SU-DHL-6 (cell line): Measurements from ENCODE around the gene CYP26B1.

ENCODE experiments used
- H2AFZ ChIP-seq: fragments of 200-600 bp; sonication (generic); 2 replicates; pipeline ENCODE4 v1.6.1; 2014; ENCODE audit warnings: low read depth, mild to moderate bottlenecking, moderate library complexity, mixed read lengths, antibody characterized with exemption, low read length; ENCODE audit not compliant: severe bottlenecking
- H3F3A ChIP-seq: fragments of 200-600 bp; shearing (Covaris generic); 2 replicates; pipeline ENCODE4 v1.6.0; 2016; ENCODE audit warnings: antibody characterized with exemption, mild to moderate bottlenecking; ENCODE audit not compliant: insufficient read depth
- H3K27ac ChIP-seq: fragments of 200-600 bp; sonication (generic); 2 replicates; pipeline ENCODE4 v1.5.1; 2016; ENCODE audit warnings: low read depth, mild to moderate bottlenecking, low read length, moderate library complexity, mixed read lengths
- H3K27me3 ChIP-seq: fragments of 200-600 bp; sonication (generic), shearing (Covaris generic); 2 replicates; pipeline ENCODE4 v1.6.0; 2014; ENCODE audit warnings: mild to moderate bottlenecking, low read length
- H3K36me3 ChIP-seq: fragments of 200-600 bp; sonication (generic); 2 replicates; pipeline ENCODE4 v1.6.1; 2014; ENCODE audit warnings: mild to moderate bottlenecking, low read length, mixed read lengths
- H3K4me2 ChIP-seq: fragments of 300-600, 200-600 bp; shearing (Covaris generic), sonication (generic); 2 replicates; pipeline ENCODE4 v1.6.0; 2014; ENCODE audit warnings: low read length, low read depth, mild to moderate bottlenecking; ENCODE audit not compliant: poor library complexity, severe bottlenecking
- H3K4me3 ChIP-seq: fragments of 200-600 bp; sonication (generic); 2 replicates; pipeline ENCODE4 v1.5.1; 2014; ENCODE audit warnings: antibody characterized with exemption, low read length, mild to moderate bottlenecking, mixed read lengths; ENCODE audit not compliant: insufficient read depth, poor library complexity, severe bottlenecking
- H3K79me2 ChIP-seq: fragments of 200-600 bp; sonication (generic); 2 replicates; pipeline ENCODE4 v1.6.1; 2014; ENCODE audit warnings: mild to moderate bottlenecking, low read length, moderate library complexity; ENCODE audit not compliant: insufficient read depth
- H3K9ac ChIP-seq: fragments of 200-600 bp; sonication (generic); 2 replicates; pipeline ENCODE4 v1.7.0; 2014; ENCODE audit warnings: mild to moderate bottlenecking, low read length
- H3K9me2 ChIP-seq: fragments of 200-600 bp; sonication (generic); replicated peaks from 2 replicates; pipeline ENCODE4 v1.6.1; 2014; ENCODE audit warnings: low read length; ENCODE audit not compliant: insufficient read depth
- H3K9me3 ChIP-seq: fragments of 200-600 bp; sonication (generic); 2 replicates; pipeline ENCODE4 v1.6.1; 2014; ENCODE audit warnings: low read length, mixed read lengths; ENCODE audit not compliant: insufficient read depth
- H4K20me1 ChIP-seq: fragments of 200-600 bp; sonication (generic); 2 replicates; pipeline ENCODE4 v1.6.1; 2014; ENCODE audit warnings: low read depth, mild to moderate bottlenecking, antibody characterized with exemption, low read length, moderate library complexity, mixed read lengths
- CTCF ChIP-seq: fragments of 200-600 bp; sonication (generic); IDR thresholded peaks from one replicate; pipeline ENCODE4 v1.5.1; 2017; ENCODE audit warnings: antibody characterized with exemption, mild to moderate bottlenecking, low read length, moderate library complexity; ENCODE audit not compliant: insufficient read depth, poor library complexity, severe bottlenecking
- EZH2phosphoT487 ChIP-seq: fragments of 200-600 bp; sonication (generic), shearing (Covaris generic); conservative IDR thresholded peaks from 2 replicates; pipeline ENCODE4 v1.6.1; 2018; ENCODE audit warnings: mild to moderate bottlenecking, antibody characterized with exemption, low read length, moderate library complexity, mixed read lengths

CYP26B1 gene

DNA sequence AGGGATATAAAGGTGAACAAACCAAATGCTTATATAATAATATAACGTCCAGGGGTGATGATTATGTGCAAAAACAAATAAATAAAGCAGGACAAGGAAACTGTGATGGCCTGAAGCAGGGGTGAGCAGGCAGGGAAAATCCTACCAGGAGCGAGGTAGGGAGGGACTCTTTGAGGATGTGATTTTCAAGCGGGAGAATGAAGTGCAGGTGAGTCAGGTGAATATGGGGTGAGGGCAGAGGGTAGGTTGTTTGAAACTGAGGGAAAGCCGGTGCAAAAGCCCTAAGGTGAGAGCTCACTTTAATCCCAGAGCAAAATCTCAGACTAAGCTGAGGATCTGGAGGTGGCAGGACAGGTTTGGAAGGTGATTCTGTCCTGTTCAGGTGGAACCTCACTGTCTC, 40.7 kb downstream of the CYP26B1 start:
- Histone ChIP-seq H3K9me3 (no peaks in the 10 kb centered on the region), H3K4me2 (no peak overlapping the region), H3K9ac (no peak overlapping the region), H3K79me2 (no peaks in the 10 kb centered on the region), H3K27me3 (no peaks in the 10 kb centered on the region), H3K9me2 (no peaks in the 10 kb centered on the region), H3K27ac (no peak overlapping the region), H3K36me3 (no peaks in the 10 kb centered on the region), H2AFZ (no peak overlapping the region), H3F3A (no peaks in the 10 kb centered on the region), H3K4me3 (no peak overlapping the region), H4K20me1 (no peaks in the 10 kb centered on the region)
- TF ChIP-seq EZH2phosphoT487, result no peak

DNA sequence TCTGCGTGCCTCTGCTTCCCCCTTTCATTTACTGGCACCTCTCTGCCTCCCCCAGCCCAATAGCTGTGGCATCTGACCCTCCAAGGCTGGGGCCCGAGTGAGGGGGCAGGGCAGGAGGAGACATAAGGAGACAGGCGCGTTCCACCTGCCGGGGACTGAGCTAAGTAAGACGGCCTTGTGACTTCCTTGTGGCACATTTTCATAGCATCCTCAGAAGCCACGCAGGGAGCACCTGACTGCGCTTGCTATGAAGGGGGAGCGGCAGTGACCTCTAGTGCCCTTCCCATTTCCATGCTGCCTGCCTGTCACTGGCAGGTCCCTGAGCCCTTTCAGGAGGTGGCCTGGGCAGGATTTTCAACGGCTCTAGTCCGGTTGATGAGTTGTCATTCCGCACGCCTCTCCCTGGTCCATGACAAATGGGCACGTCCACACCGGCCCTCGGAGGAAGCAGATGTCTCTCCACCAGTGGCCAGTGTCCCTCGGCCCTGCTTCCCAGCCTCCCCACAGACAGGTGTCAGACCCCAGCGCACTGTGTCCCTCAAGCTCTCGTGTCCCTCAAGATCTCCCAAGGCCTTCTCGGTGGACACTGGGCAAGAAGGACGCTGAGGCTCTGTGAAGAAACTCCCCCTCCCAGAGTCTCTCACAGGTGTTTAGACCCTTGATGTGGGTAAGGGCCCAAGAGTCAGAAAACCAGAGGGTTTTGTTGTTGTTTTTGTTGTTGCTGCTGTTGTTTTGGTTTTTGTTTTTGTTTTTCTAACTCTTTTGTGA, 42.7 kb downstream of the CYP26B1 start:
- H3K9ac ChIP-seq, result no peak overlapping the region
- H4K20me1 ChIP-seq, result no peaks in the 10 kb centered on the region
- no peaks in the 10 kb centered on the region for H3K79me2 ChIP-seq
- no peak overlapping the region for H3K27ac ChIP-seq
- no peak overlapping the region for H2AFZ ChIP-seq
- H3K4me3 ChIP-seq, result no peak overlapping the region
- no peak for TF ChIP-seq EZH2phosphoT487
- TF ChIP-seq CTCF, result no peak
- no peaks in the 10 kb centered on the region for H3K9me3 ChIP-seq
- H3K27me3 ChIP-seq, result no peaks in the 10 kb centered on the region
- H3K9me2 ChIP-seq, result no peaks in the 10 kb centered on the region
- no peaks in the 10 kb centered on the region for H3K36me3 ChIP-seq
- H3K4me2 ChIP-seq, result no peak overlapping the region
- H3F3A ChIP-seq, result no peaks in the 10 kb centered on the region

GRCh38 chr2:72103690-72104089, 44.0 kb downstream of the CYP26B1 start:
- no peaks in the 10 kb centered on the region for H3K36me3 ChIP-seq
- H3K9me2 ChIP-seq, result no peaks in the 10 kb centered on the region
- H3K79me2 ChIP-seq, result no peaks in the 10 kb centered on the region
- no peak overlapping the region for H3K27ac ChIP-seq
- no peak overlapping the region for H3K4me2 ChIP-seq
- H4K20me1 ChIP-seq, result no peaks in the 10 kb centered on the region
- H3K9me3 ChIP-seq, result no peaks in the 10 kb centered on the region
- H3F3A ChIP-seq, result no peaks in the 10 kb centered on the region
- no peak overlapping the region for H3K9ac ChIP-seq
- TF ChIP-seq CTCF, result no peak
- no peak for TF ChIP-seq EZH2phosphoT487
- no peak overlapping the region for H2AFZ ChIP-seq
- no peak overlapping the region for H3K4me3 ChIP-seq
- no peaks in the 10 kb centered on the region for H3K27me3 ChIP-seq

GRCh38 chr2:72103161-72103560, 44.5 kb downstream of the CYP26B1 start:
- Histone ChIP-seq H3K9me3 (no peaks in the 10 kb centered on the region), H3K36me3 (no peaks in the 10 kb centered on the region), H3K9me2 (no peaks in the 10 kb centered on the region), H3K9ac (no peak overlapping the region), H3K79me2 (no peaks in the 10 kb centered on the region), H3K27me3 (no peaks in the 10 kb centered on the region; the same call in 1 of the 2 replicates), H3F3A (no peaks in the 10 kb centered on the region), H2AFZ (no peak overlapping the region), H3K4me3 (no peak overlapping the region), H3K27ac (no peak overlapping the region), H4K20me1 (no peaks in the 10 kb centered on the region), H3K4me2 (no peak overlapping the region)
- TF ChIP-seq CTCF (no peak), EZH2phosphoT487 (no peak)
